ENCODE measurements around the gene CASZ1.

GRCh38 chr1:10818262-10819197 is 22.1 kb upstream of the CASZ1 start:
- TF ChIP-seq, protein P1, sequence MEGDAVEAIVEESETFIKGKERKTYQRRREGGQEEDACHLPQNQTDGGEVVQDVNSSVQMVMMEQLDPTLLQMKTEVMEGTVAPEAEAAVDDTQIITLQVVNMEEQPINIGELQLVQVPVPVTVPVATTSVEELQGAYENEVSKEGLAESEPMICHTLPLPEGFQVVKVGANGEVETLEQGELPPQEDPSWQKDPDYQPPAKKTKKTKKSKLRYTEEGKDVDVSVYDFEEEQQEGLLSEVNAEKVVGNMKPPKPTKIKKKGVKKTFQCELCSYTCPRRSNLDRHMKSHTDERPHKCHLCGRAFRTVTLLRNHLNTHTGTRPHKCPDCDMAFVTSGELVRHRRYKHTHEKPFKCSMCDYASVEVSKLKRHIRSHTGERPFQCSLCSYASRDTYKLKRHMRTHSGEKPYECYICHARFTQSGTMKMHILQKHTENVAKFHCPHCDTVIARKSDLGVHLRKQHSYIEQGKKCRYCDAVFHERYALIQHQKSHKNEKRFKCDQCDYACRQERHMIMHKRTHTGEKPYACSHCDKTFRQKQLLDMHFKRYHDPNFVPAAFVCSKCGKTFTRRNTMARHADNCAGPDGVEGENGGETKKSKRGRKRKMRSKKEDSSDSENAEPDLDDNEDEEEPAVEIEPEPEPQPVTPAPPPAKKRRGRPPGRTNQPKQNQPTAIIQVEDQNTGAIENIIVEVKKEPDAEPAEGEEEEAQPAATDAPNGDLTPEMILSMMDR (IDR thresholded peaks at IDR 0.05): no peak
- no peak for TF ChIP-seq POLR2A (IDR thresholded peaks at IDR 0.05)
- no peak for TF ChIP-seq POLR2AphosphoS5 (IDR thresholded peaks at IDR 0.05)
